WTC11 (cell line): ENCODE results near the gene CTIF. TPM values are rescaled to one million over a fixed set of nuclear protein-coding genes. Genes with fewer than 3 reads are reported as not detected.

Source experiments
- ATAC-seq: fragments of 200-7000 bp; cut with Tn5 transposase; 2 replicates; pipeline ENCODE4 v1.10.0; 2021; ENCODE audit warnings: mild to moderate bottlenecking, moderate library complexity
- CTCF ChIA-PET: fragments of 300-600 bp; sonication (Branson Sonifier 250); formaldehyde crosslinking; loops from one replicate; lab custom pipeline; 2021; ENCODE audit warnings: antibody characterized with exemption; lab: Charles Lee
- POLR2A ChIA-PET: fragments of 350-600 bp; sonication (Branson Sonifier 250); formaldehyde crosslinking; loops from one replicate; lab custom pipeline; 2021; ENCODE audit warnings: antibody characterized with exemption; lab: Charles Lee
- DNase-seq: peaks from one replicate; pipeline ENCODE4 v3.0.0; 2021; ENCODE audit warnings: low spot score
- H3K27ac Mint-ChIP-seq: 2 replicates; pipeline ENCODE4 v1.8.0; 2021; ENCODE audit warnings: mixed read lengths
- H3K27me3 Mint-ChIP-seq: 2 replicates; pipeline ENCODE4 v1.8.0; 2021; ENCODE audit warnings: low read depth, mild to moderate bottlenecking, moderate library complexity, mixed read lengths
- H3K36me3 Mint-ChIP-seq: 2 replicates; pipeline ENCODE4 v1.8.0; 2021; ENCODE audit warnings: mixed read lengths
- H3K4me1 Mint-ChIP-seq: 2 replicates; pipeline ENCODE4 v1.8.0; 2022; ENCODE audit warnings: mixed read lengths
- H3K4me3 Mint-ChIP-seq: 2 replicates; pipeline ENCODE4 v1.8.0; 2021; ENCODE audit warnings: mild to moderate bottlenecking, moderate library complexity, mixed read lengths
- H3K9me3 Mint-ChIP-seq: 2 replicates; pipeline ENCODE4 v1.8.0; 2021; ENCODE audit warnings: mixed read lengths
- ARID4B ChIP-seq: sonication (generic); formaldehyde crosslinking; IDR thresholded peaks from 2 replicates; pipeline ENCODE4 v1.8.0; 2023; ENCODE audit warnings: missing genetic modification reagents, mild to moderate bottlenecking, borderline replicate concordance
- CREM ChIP-seq: sonication (generic); formaldehyde crosslinking; IDR thresholded peaks from 2 replicates; pipeline ENCODE4 v1.8.1; 2022; ENCODE audit warnings: mild to moderate bottlenecking, missing genetic modification reagents, moderate library complexity
- E2F1 ChIP-seq: sonication (generic); formaldehyde crosslinking; IDR thresholded peaks from 2 replicates; pipeline ENCODE4 v1.8.0; 2022; ENCODE audit warnings: mild to moderate bottlenecking, missing genetic modification reagents
- E2F5 ChIP-seq: sonication (generic); formaldehyde crosslinking; IDR thresholded peaks from 2 replicates; pipeline ENCODE4 v1.8.1; 2022; ENCODE audit warnings: mild to moderate bottlenecking, moderate library complexity, missing genetic modification reagents
- ELF4 ChIP-seq: sonication (generic); formaldehyde crosslinking; IDR thresholded peaks from 2 replicates; pipeline ENCODE4 v1.8.1; 2022; ENCODE audit warnings: low read depth, mild to moderate bottlenecking, moderate library complexity, missing genetic modification reagents
- EMX1 ChIP-seq: fragments of 250-450 bp; sonication (Bioruptor Pico); IDR thresholded peaks from 2 replicates; pipeline ENCODE4 v1.8.0; 2021; ENCODE audit warnings: mild to moderate bottlenecking
- ESRRA ChIP-seq: sonication (generic); formaldehyde crosslinking; IDR thresholded peaks from 2 replicates; pipeline ENCODE4 v1.8.1; 2022; ENCODE audit warnings: mild to moderate bottlenecking, missing genetic modification reagents, borderline replicate concordance
- GRHL2 ChIP-seq: fragments of 250-450 bp; sonication (Bioruptor Pico); IDR thresholded peaks from 2 replicates; pipeline ENCODE4 v1.8.0; 2022; ENCODE audit warnings: mild to moderate bottlenecking, moderate library complexity; ENCODE audit not compliant: insufficient replicate concordance, severe bottlenecking
- JAZF1 ChIP-seq: fragments of 250-450 bp; sonication (Bioruptor Pico); IDR thresholded peaks from 2 replicates; pipeline ENCODE4 v1.9.0; 2021; ENCODE audit warnings: moderate library complexity, mild to moderate bottlenecking, inconsistent platforms
- PRDM15 ChIP-seq: sonication (generic); formaldehyde crosslinking; IDR thresholded peaks from 2 replicates; pipeline ENCODE4 v1.8.0; 2022; ENCODE audit warnings: missing genetic modification reagents
- SP1 ChIP-seq: sonication (generic); formaldehyde crosslinking; conservative IDR thresholded peaks from 2 replicates; pipeline ENCODE4 v1.8.1; 2022; ENCODE audit warnings: missing genetic modification reagents
- TP53 ChIP-seq: sonication (generic); formaldehyde crosslinking; IDR thresholded peaks from 2 replicates; pipeline ENCODE4 v1.8.1; 2023; ENCODE audit warnings: mild to moderate bottlenecking, missing genetic modification reagents
- ZNF219 ChIP-seq: sonication (generic); formaldehyde crosslinking; IDR thresholded peaks from 2 replicates; pipeline ENCODE4 v1.8.0; 2023; ENCODE audit warnings: missing genetic modification reagents, mild to moderate bottlenecking, borderline replicate concordance
- ZNF532 ChIP-seq: fragments of 250-450 bp; sonication (Bioruptor Pico); IDR thresholded peaks from 2 replicates; pipeline ENCODE4 v1.9.0; 2021; ENCODE audit warnings: mild to moderate bottlenecking, borderline replicate concordance
- total RNA-seq: library from RNA; stranded (reverse); gene quantifications from 3 replicates; pipeline ENCODE4 v1.2.3, GENCODE V29; 2021

Gene CTIF
- total RNA-seq, 1 experiment from 2014 or later = 28.5 TPM

- no peak for TF ChIP-seq CREM (CRISPR knock-in tag)
- no peak for TF ChIP-seq SP1 (CRISPR knock-in tag)
- TF ChIP-seq ZNF532 (CRISPR knock-in tag) = no peak
- TF ChIP-seq PRDM15 (CRISPR knock-in tag) = no peak
- TF ChIP-seq EMX1 (CRISPR knock-in tag) = no peak
- no peak for TF ChIP-seq GRHL2 (CRISPR knock-in tag)
- TF ChIP-seq TP53 = no peak
- TF ChIP-seq E2F5 = no peak
- TF ChIP-seq ELF4 = no peak
- TF ChIP-seq ZNF219 (CRISPR knock-in tag) = no peak
These were observed 206.5 kb downstream of the CTIF start (continued) for GRCh38 chr18:48745293-48745692.

- no peaks in the 10 kb centered on the region for H3K4me1 Mint-ChIP-seq
- no peak for TF ChIP-seq SP1 (CRISPR knock-in tag)
- TF ChIP-seq ESRRA (CRISPR knock-in tag) = no peak
- TF ChIP-seq ARID4B (CRISPR knock-in tag) = no peak
- TF ChIP-seq E2F1 (CRISPR knock-in tag) = no peak
- TF ChIP-seq JAZF1 (CRISPR knock-in tag) = no peak
- TF ChIP-seq, all 79 proteins: peak for 0
- ChIA-PET POLR2A (no interaction called here), CTCF (no interaction called here)
- DNase-seq = no peak
- H3K9me3 Mint-ChIP-seq = no peaks in the 10 kb centered on the region
- ATAC-seq = no peak
- no peak overlapping the region for H3K4me3 Mint-ChIP-seq
- no peak overlapping the region for H3K27ac Mint-ChIP-seq
- H3K27me3 Mint-ChIP-seq = no peaks in the 10 kb centered on the region
- H3K36me3 Mint-ChIP-seq = no peaks in the 10 kb centered on the region
These were observed 210.9 kb downstream of the CTIF start for GRCh38 chr18:48749768-48750167.
